H1 (cell line): Measurements from ENCODE around the gene UBASH3B. TPM values are rescaled to one million over a fixed set of nuclear protein-coding genes. Genes with fewer than 3 reads are reported as not detected.

Experiments
- CHD7 ChIP-seq: fragments of 300-600 bp; sonication (generic); IDR thresholded peaks from 2 replicates; pipeline ENCODE4 v1.7.1; 2012; ENCODE audit warnings: low read length, moderate library complexity, mild to moderate bottlenecking, inconsistent platforms; ENCODE audit not compliant: insufficient replicate concordance
- EP300 ChIP-seq, 2 experiments: IDR thresholded peaks; 1 replicate in 1 of 2; 2 replicates in 1 of 2; pipeline ENCODE4 v1.6.1; 2011 to 2012; ENCODE audit warnings: low read depth in 2 of 2, low read length in 2 of 2, mild to moderate bottlenecking in 2 of 2, borderline replicate concordance in 1 of 2, inconsistent platforms in 1 of 2, moderate library complexity in 1 of 2
- JUN ChIP-seq: IDR thresholded peaks from 2 replicates; pipeline ENCODE4 v1.6.1; 2011; ENCODE audit warnings: low read depth, mild to moderate bottlenecking, improper control_type of control experiment, low read length
- MAX ChIP-seq: IDR thresholded peaks from 2 replicates; pipeline ENCODE4 v1.6.1; 2012; ENCODE audit warnings: inconsistent platforms
- RXRA ChIP-seq: IDR thresholded peaks from 2 replicates; pipeline ENCODE4 v1.6.1; 2011; ENCODE audit warnings: low read depth, mild to moderate bottlenecking, low read length, moderate library complexity; ENCODE audit not compliant: insufficient read depth
- SIRT6 ChIP-seq: IDR thresholded peaks from one replicate; pipeline ENCODE4 v1.7.1; 2012; ENCODE audit warnings: low read length, inconsistent platforms
- SP4 ChIP-seq: IDR thresholded peaks from 2 replicates; pipeline ENCODE4 v1.6.1; 2012; ENCODE audit warnings: low read length, inconsistent platforms
- TCF12 ChIP-seq: IDR thresholded peaks from 2 replicates; pipeline ENCODE4 v1.6.1; 2011; ENCODE audit warnings: low read depth, mild to moderate bottlenecking, low read length
- TEAD4 ChIP-seq: IDR thresholded peaks from 2 replicates; pipeline ENCODE4 v1.6.1; 2012; ENCODE audit warnings: low read depth, low read length, inconsistent platforms, mixed read lengths
- polyA plus RNA-seq, 7 experiments: library from polyadenylated mRNA; depleted of rRNA in 3 of 7; stranded (reverse) in 5 of 7; unstranded in 2 of 7; fragments of >200 nt in 5 of 7; fragments of 200-250 nt in 2 of 7; gene quantifications; 1 replicate in 5 of 7; 2 replicates in 1 of 7; 4 replicates in 1 of 7; pipeline versions ENCODE4 v1.2.1 to v1.2.3, GENCODE V29; 2011 to 2013; ENCODE audit warnings: missing spikeins in 2 of 7, mixed read lengths in 2 of 7
- total RNA-seq: library from RNA; stranded (reverse); fragmentation: NEBNext Ultra II Directional; extraction: Animal tissue kit (Norgen Biotek cat#: 25700); gene quantifications from 2 replicates; pipeline ENCODE4 v1.2.1, GENCODE V29; 2021

Gene UBASH3B
- total and polyA plus RNA-seq, 2 of the 8 experiments (the other 6 are each of a cell fraction or from before 2014, with no cell fraction given) = 7.5 to 9.5 TPM

- TF ChIP-seq CHD7 = no peak
- TF ChIP-seq SIRT6 = no peak
- TF ChIP-seq MAX = no peak
- TF ChIP-seq RXRA = no peak
- TF ChIP-seq SP4 = no peak
- no peak for TF ChIP-seq TCF12
- TF ChIP-seq EP300 (IDR thresholded peaks at IDR 0.05; ENCODE audit: borderline replicate concordance in 1 of 2, low read depth in 2 of 2, low read length in 2 of 2) = no peak
- TF ChIP-seq JUN = no peak
- no peak for TF ChIP-seq TEAD4
Observed at GRCh38 chr11:122666743-122667142, 11.2 kb downstream of the UBASH3B start (continued).
